ENCODE data around the gene TMEM178B. TPM values are rescaled to one million over a fixed set of nuclear protein-coding genes. Genes with fewer than 3 reads are reported as not detected.
"Not testable (repeated sequence)": the region's sequence is repeated elsewhere in the genome, so short reads cannot be mapped to it uniquely, and the experiment has no call there.

The TMEM178B gene
- total and polyA plus RNA-seq, 3 experiments from 2014 or later: 0.02 to 1.1 (median 0.97) TPM

DNA sequence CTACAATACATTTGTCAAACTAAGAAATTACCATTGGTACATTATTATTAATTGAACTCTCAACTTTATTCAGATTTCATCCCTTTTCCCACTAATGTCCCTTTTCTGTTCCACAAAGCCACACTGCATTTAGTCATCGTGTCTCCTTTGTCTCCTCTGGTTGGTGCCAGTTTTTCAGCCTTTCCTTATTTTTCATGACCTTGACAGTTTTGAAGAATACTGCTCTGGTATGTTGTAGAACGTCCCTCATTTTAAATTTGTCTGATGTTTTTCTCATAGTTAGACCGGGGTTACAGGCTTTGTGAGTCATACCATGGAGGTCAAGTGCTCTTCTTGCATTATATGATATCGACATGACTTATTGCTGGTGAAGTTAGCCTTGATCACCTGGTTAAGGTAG is 304.0 kb downstream of the TMEM178B start:
- no peaks in the 10 kb centered on the region for H3K4me1 Mint-ChIP-seq
- H3K27me3 ChIP-seq (ENCODE audit: insufficient read depth, low read length, poor library complexity, severe bottlenecking): no peaks in the 10 kb centered on the region
- no peak overlapping the region for H3K27ac Mint-ChIP-seq
- H3K9me3 Mint-ChIP-seq: no peaks in the 10 kb centered on the region
- POLR2A ChIA-PET: no interaction called here
- DNase-seq: no peak
- H3K4me3 Mint-ChIP-seq: no peak overlapping the region
- H3K4me1 ChIP-seq (ENCODE audit: insufficient read depth, low read length): no peaks in the 10 kb centered on the region
- H3K27me3 Mint-ChIP-seq: peaks cover 1 to 4% of the 10 kb centered on the region in 2 donors
- CTCF ChIA-PET: no interaction called here
- H3K36me3 ChIP-seq (ENCODE audit: insufficient read depth, low read length): no peaks in the 10 kb centered on the region
- no peaks in the 10 kb centered on the region for H3K9me3 ChIP-seq (ENCODE audit: low read length)
- H3K4me3 ChIP-seq (ENCODE audit: low read length): no peak overlapping the region
- H3K36me3 Mint-ChIP-seq: no peaks in the 10 kb centered on the region
- no peak overlapping the region for H3K27ac ChIP-seq (ENCODE audit: low read depth, low read length)

DNA sequence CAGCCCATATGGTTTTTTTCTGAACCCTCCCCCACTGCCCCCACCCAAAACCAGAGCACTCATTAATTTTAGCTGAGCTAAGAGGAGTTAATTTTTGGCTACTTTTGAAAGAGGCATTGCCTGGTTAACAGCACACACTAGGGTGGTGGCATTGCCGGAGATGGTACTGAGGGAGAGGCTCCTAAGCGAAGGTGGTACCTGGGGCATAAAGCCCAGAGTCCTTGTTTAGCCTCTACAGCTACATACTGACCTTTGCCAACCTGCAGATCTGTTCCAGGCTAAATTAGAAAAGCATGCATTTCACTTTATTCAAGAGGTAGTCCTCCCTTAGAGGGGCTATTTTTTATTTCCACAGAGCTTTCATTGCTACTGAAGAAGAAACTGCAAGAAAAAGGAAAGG is 304.5 kb downstream of the TMEM178B start:
- Histone ChIP-seq H3K4me3 (ENCODE audit: low read length) (no peak overlapping the region), H3K27me3 (ENCODE audit: insufficient read depth, low read length, poor library complexity, severe bottlenecking) (no peaks in the 10 kb centered on the region), H3K36me3 (ENCODE audit: insufficient read depth, low read length) (no peaks in the 10 kb centered on the region), H3K27ac (ENCODE audit: low read depth, low read length) (no peak overlapping the region), H3K4me1 (ENCODE audit: insufficient read depth, low read length) (no peaks in the 10 kb centered on the region), H3K9me3 (ENCODE audit: low read length) (no peaks in the 10 kb centered on the region)
- no peaks in the 10 kb centered on the region for H3K36me3 Mint-ChIP-seq
- H3K27me3 Mint-ChIP-seq: peaks cover 1 to 4% of the 10 kb centered on the region in 2 donors
- peak overlapping the region in 1 of 8 donors; percentile 16 for H3K27ac Mint-ChIP-seq
- no peaks in the 10 kb centered on the region for H3K9me3 Mint-ChIP-seq
- CTCF ChIA-PET: no interaction called here
- DNase-seq: no peak
- POLR2A ChIA-PET: no interaction called here
- no peak overlapping the region for H3K4me3 Mint-ChIP-seq
- no peaks in the 10 kb centered on the region for H3K4me1 Mint-ChIP-seq

DNA sequence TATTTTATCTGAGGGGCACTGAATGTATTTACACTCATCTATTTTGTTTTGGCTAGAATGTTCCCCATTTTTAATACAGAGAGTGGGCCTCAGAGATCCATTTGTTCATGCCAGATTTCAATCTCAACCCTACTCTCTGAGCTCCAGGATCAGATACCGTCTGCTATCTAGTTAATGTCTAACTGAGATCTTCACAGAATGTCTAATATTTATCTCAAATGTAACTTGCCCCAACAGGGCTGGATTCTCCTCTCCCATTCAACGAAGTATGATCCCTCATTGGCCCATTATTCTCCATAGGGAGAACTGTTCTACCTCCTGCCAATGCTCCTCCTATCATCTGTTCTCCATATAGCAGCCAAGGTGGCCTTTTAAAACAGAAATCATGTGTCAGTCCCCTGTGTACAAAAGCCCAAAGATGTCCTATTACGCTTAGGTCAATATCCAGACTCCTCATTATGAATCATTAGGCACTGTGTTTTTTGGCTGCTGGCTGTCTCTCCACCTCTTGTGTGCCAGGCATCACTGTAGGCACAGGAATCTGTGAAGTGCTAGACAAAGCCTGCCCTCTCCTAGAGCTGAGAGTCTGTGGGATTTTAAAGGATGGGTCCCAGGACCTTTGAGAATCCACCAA is 308.0 kb downstream of the TMEM178B start:
- Histone ChIP-seq H3K4me3 (ENCODE audit: low read length) (no peak overlapping the region), H3K27me3 (ENCODE audit: insufficient read depth, low read length, poor library complexity, severe bottlenecking) (no peaks in the 10 kb centered on the region), H3K9me3 (ENCODE audit: low read length) (no peaks in the 10 kb centered on the region), H3K36me3 (ENCODE audit: insufficient read depth, low read length) (no peaks in the 10 kb centered on the region), H3K4me1 (ENCODE audit: insufficient read depth, low read length) (no peaks in the 10 kb centered on the region), H3K27ac (ENCODE audit: low read depth, low read length) (no peak overlapping the region)
- H3K36me3 Mint-ChIP-seq: no peaks in the 10 kb centered on the region
- no peak overlapping the region for H3K27ac Mint-ChIP-seq
- H3K9me3 Mint-ChIP-seq: peaks cover 0 to 3% (median 0%) of the 10 kb centered on the region in 5 donors
- DNase-seq: no peak
- POLR2A ChIA-PET: no interaction called here
- no peaks in the 10 kb centered on the region for H3K4me1 Mint-ChIP-seq
- CTCF ChIA-PET: no interaction called here
- no peak overlapping the region for H3K4me3 Mint-ChIP-seq
- H3K27me3 Mint-ChIP-seq: peaks cover 4 to 11% of the 10 kb centered on the region in 2 donors

DNA sequence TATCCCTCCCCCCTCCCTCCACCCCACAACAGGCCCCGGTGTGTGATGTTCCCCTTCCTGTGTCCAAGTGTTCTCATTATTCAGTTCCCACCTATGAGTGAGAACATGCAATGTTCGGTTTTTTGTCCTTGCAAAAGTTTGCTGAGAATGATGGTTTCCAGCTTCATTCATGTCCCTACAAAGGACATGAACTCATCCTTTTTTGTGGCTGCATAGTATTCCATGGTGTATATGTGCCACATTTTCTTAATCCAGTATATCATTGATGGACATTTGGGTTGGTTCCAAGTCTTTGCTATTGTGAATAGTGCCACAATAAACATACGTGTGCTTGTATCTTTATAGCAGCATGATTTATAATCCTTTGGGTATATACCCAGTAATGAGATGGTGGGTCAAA is 309.5 kb downstream of the TMEM178B start:
- H3K4me3 ChIP-seq (ENCODE audit: low read length); H3K9me3 Mint-ChIP-seq; H3K36me3 Mint-ChIP-seq; H3K27ac ChIP-seq (ENCODE audit: low read depth, low read length); H3K4me3 Mint-ChIP-seq; H3K9me3 ChIP-seq (ENCODE audit: low read length); DNase-seq; H3K4me1 Mint-ChIP-seq; H3K27ac Mint-ChIP-seq; H3K27me3 ChIP-seq (ENCODE audit: insufficient read depth, low read length, poor library complexity, severe bottlenecking); H3K4me1 ChIP-seq (ENCODE audit: insufficient read depth, low read length); POLR2A ChIA-PET; H3K36me3 ChIP-seq (ENCODE audit: insufficient read depth, low read length); CTCF ChIA-PET: not testable (repeated sequence)
- H3K27me3 Mint-ChIP-seq: peaks cover 4 to 21% of the 10 kb centered on the region in 2 donors

DNA sequence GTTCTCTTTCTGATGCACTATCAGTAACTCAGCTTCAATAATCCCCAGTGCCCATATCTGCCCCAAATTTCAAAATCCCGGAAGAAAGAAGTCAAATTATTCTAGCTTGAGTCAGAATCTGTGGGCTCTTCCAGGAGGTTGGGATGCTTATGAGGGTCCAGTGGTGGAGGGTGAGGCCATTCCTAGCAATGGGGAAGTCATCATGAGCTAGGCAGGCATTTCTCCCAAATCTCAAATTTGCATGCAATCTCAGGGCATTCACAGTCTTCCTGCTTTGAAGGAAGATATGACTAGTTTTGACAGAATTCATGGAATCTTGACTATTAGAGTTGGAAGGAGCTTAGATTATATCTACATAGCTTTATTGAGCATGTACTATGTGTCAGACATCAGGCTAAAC is 313.0 kb downstream of the TMEM178B start:
- Histone ChIP-seq H3K36me3 (ENCODE audit: insufficient read depth, low read length) (no peaks in the 10 kb centered on the region), H3K4me1 (ENCODE audit: insufficient read depth, low read length) (no peaks in the 10 kb centered on the region), H3K4me3 (ENCODE audit: low read length) (no peak overlapping the region), H3K27me3 (ENCODE audit: insufficient read depth, low read length, poor library complexity, severe bottlenecking) (no peaks in the 10 kb centered on the region), H3K9me3 (ENCODE audit: low read length) (no peaks in the 10 kb centered on the region), H3K27ac (ENCODE audit: low read depth, low read length) (no peak overlapping the region)
- no peak for DNase-seq
- POLR2A ChIA-PET: no interaction called here
- Mint-ChIP-seq H3K36me3 (no peaks in the 10 kb centered on the region), H3K9me3 (peaks cover 0 to 3% (median 0%) of the 10 kb centered on the region in 5 donors), H3K27me3 (peaks cover 6 to 20% of the 10 kb centered on the region in 2 donors), H3K4me3 (no peak overlapping the region), H3K4me1 (no peaks in the 10 kb centered on the region), H3K27ac (peak overlapping the region in 1 of 8 donors; percentile 67)
- CTCF ChIA-PET: no interaction called here

DNA sequence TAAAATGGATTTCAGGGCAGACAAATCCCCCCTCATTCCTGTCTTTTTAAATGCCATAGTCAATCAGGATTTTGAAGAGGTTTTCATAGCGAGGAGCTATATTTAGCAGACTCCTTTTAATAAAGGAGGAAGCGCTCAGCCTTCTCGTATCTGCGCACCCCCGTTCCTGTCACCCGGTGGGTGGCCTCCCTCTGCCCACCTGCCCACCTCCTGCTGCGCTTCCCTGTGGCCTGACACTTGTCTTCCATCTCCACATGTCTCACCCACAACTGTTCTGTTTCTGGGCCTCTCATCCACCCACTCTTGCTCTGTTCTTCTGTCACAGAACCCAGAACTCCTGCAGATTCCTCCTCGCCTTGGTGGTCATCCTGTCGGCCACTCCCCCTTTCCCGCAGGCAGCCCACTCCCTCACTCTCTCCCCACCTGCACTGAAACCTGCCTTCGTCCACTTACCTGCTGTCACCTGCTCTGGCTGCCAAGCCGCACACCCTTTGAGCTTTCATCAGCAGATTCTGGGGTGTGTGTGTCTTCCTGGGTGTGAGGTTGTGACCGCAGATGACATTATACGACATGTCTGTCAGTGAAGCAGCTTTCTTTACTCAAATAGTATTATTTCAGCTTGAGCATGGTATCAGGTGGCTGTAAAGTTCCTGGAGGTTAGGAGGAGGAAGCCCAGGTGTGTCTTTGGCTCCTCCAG is 313.8 kb downstream of the TMEM178B start:
- ChIA-PET CTCF (no interaction called here), POLR2A (no interaction called here)
- H3K4me3 Mint-ChIP-seq: no peak overlapping the region
- H3K9me3 ChIP-seq (ENCODE audit: low read length): no peaks in the 10 kb centered on the region
- H3K4me1 ChIP-seq (ENCODE audit: insufficient read depth, low read length): no peaks in the 10 kb centered on the region
- H3K27ac Mint-ChIP-seq: peak overlapping the region in 1 of 8 donors; percentile 68
- H3K9me3 Mint-ChIP-seq: peaks cover 0 to 3% (median 0%) of the 10 kb centered on the region in 5 donors
- H3K27me3 Mint-ChIP-seq: peaks cover 6 to 17% of the 10 kb centered on the region in 2 donors
- H3K36me3 Mint-ChIP-seq: no peaks in the 10 kb centered on the region
- H3K4me1 Mint-ChIP-seq: no peaks in the 10 kb centered on the region
- no peak overlapping the region for H3K4me3 ChIP-seq (ENCODE audit: low read length)
- H3K27me3 ChIP-seq (ENCODE audit: insufficient read depth, low read length, poor library complexity, severe bottlenecking): no peaks in the 10 kb centered on the region
- no peaks in the 10 kb centered on the region for H3K36me3 ChIP-seq (ENCODE audit: insufficient read depth, low read length)
- no peak overlapping the region for H3K27ac ChIP-seq (ENCODE audit: low read depth, low read length)
- no peak for DNase-seq

DNA sequence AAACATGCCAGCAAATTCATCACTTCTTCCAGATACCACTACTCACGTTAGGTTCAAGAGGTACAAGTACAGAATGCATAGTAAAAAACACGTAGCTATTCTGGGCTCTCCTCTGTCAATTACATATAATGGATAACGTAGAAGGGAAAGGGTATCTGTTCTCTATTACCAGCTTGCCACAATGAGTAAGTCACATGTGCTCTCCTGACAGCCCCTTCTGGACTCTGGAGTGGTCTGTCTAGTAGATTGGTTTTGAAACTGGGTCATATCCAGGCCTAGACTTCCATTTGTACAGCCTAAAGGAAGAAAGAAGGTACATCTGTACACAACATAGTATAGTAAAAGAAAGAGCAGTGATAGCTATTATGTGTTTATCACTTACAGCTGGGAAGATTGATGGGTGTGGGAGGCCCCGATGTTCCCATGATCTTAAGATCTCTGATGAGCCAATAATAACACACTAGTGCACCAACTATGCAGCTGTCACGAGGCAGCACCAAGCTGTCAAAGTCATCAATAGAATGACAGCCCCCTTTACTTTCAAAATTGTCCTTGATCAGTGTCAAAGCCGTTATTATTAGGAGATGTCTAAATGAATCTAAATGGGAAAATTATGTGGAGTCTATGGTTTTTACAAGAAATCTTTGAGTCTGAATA is 315.4 kb downstream of the TMEM178B start:
- Histone ChIP-seq H3K4me1 (ENCODE audit: insufficient read depth, low read length) (no peaks in the 10 kb centered on the region), H3K27me3 (ENCODE audit: insufficient read depth, low read length, poor library complexity, severe bottlenecking) (no peaks in the 10 kb centered on the region), H3K9me3 (ENCODE audit: low read length) (no peaks in the 10 kb centered on the region), H3K4me3 (ENCODE audit: low read length) (no peak overlapping the region), H3K27ac (ENCODE audit: low read depth, low read length) (no peak overlapping the region), H3K36me3 (ENCODE audit: insufficient read depth, low read length) (no peaks in the 10 kb centered on the region)
- H3K4me1 Mint-ChIP-seq: no peaks in the 10 kb centered on the region
- H3K36me3 Mint-ChIP-seq: no peaks in the 10 kb centered on the region
- no peak overlapping the region for H3K27ac Mint-ChIP-seq
- ChIA-PET POLR2A (no interaction called here), CTCF (no interaction called here)
- no peak overlapping the region for H3K4me3 Mint-ChIP-seq
- H3K27me3 Mint-ChIP-seq: peaks cover 8 to 17% of the 10 kb centered on the region in 2 donors
- DNase-seq: no peak
- H3K9me3 Mint-ChIP-seq: peaks cover 0 to 1% (median 0%) of the 10 kb centered on the region in 5 donors

DNA sequence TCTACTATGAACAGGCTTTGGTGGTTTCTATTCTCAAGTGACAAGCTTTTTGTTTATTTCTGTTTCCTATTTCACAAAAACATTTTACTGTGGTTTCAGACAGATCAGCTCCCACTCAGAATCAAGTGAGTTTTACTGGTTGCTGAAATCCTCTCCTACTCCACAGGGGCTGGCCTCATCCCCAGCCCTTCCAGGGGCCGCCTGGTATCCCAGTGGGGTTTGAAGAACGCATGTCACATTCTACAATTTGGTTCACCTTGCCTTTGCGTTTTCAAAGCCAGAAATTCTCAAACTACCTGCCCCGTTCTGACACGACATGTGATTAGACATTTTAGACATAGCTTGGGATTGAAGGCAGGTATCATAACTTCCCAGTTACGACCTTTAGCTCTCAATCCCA is 316.5 kb downstream of the TMEM178B start:
- DNase-seq: no peak
- H3K4me3 ChIP-seq (ENCODE audit: low read length): no peak overlapping the region
- H3K36me3 Mint-ChIP-seq: no peaks in the 10 kb centered on the region
- peaks cover 0 to 1% (median 0%) of the 10 kb centered on the region in 5 donors for H3K9me3 Mint-ChIP-seq
- ChIA-PET POLR2A (no interaction called here), CTCF (no interaction called here)
- H3K4me3 Mint-ChIP-seq: no peak overlapping the region
- no peaks in the 10 kb centered on the region for H3K9me3 ChIP-seq (ENCODE audit: low read length)
- H3K36me3 ChIP-seq (ENCODE audit: insufficient read depth, low read length): no peaks in the 10 kb centered on the region
- H3K27me3 ChIP-seq (ENCODE audit: insufficient read depth, low read length, poor library complexity, severe bottlenecking): no peaks in the 10 kb centered on the region
- no peaks in the 10 kb centered on the region for H3K4me1 ChIP-seq (ENCODE audit: insufficient read depth, low read length)
- H3K27ac ChIP-seq (ENCODE audit: low read depth, low read length): no peak overlapping the region
- H3K27me3 Mint-ChIP-seq: peaks cover 11 to 13% of the 10 kb centered on the region in 2 donors
- H3K4me1 Mint-ChIP-seq: no peaks in the 10 kb centered on the region
- H3K27ac Mint-ChIP-seq: no peak overlapping the region
